Muscle of leg (tissue), 11 donors: ENCODE measurements around the gene FBN2. TPM values are rescaled to one million over a fixed set of nuclear protein-coding genes. Genes with fewer than 3 reads are reported as not detected.
A peak's percentile ranks its signal among the peaks of the same experiment; 100 is the strongest.
"Not testable (repeated sequence)": the region's sequence is repeated elsewhere in the genome, so short reads cannot be mapped to it uniquely, and the experiment has no call there.

Source experiments
- DNase-seq: peaks from one replicate; pipeline ENCODE4 v3.0.0; 2013
- H3K27ac ChIP-seq: one replicate; pipeline ENCODE4 v1.5.1; 2013; ENCODE audit warnings: mild to moderate bottlenecking, low read length, control low read depth
- H3K27me3 ChIP-seq: one replicate; pipeline ENCODE4 v1.6.1; 2013; ENCODE audit warnings: low read length; ENCODE audit not compliant: control insufficient read depth, insufficient read depth
- H3K36me3 ChIP-seq: one replicate; pipeline ENCODE4 v1.6.1; 2013; ENCODE audit warnings: low read length; ENCODE audit not compliant: control insufficient read depth, insufficient read depth
- H3K4me1 ChIP-seq: one replicate; pipeline ENCODE4 v1.6.1; 2013; ENCODE audit warnings: low read length; ENCODE audit not compliant: control insufficient read depth, insufficient read depth
- H3K4me3 ChIP-seq: one replicate; pipeline ENCODE4 v1.5.1; 2013; ENCODE audit warnings: low read length, control low read depth
- H3K9me3 ChIP-seq: replicated peaks from 2 replicates; pipeline ENCODE4 v1.6.1; 2013; ENCODE audit warnings: low read depth, low read length; ENCODE audit not compliant: control insufficient read depth
- WGBS: methylation state at CpG from one replicate; pipeline ENCODE4 v1.1.5; 2013; ENCODE audit warnings: missing lambda C conversion rate; ENCODE audit not compliant: insufficient coverage; 5-methylcytosine and 5-hydroxymethylcytosine counted together
- polyA plus RNA-seq, 8 donors: library from polyadenylated mRNA; unstranded; fragments of 120-200 nt; gene quantifications; one replicate each; pipeline versions ENCODE4 v1.2.1 to v1.2.3, GENCODE V29; 2013; ENCODE audit warnings: inconsistent platforms in 1 of 8, low replicate concordance in 1 of 8; ENCODE audit not compliant: insufficient read length in 8 of 8, insufficient read depth in 1 of 8
- total RNA-seq: library from RNA; stranded (reverse); fragments of 120-200 nt; gene quantifications from one replicate; pipeline ENCODE4 v1.2.4, GENCODE V29; 2013

Gene FBN2
- total and polyA plus RNA-seq, 9 donors = 32.8 to 148 (median 83.6) TPM

GRCh38 chr5:128469912-128470311 lies 68.1 kb downstream of the FBN2 start:
- H3K4me3 ChIP-seq = no peak overlapping the region
- no peak overlapping the region for H3K27ac ChIP-seq
- H3K27me3 ChIP-seq = no peaks in the 10 kb centered on the region
- 48% methylated on average over 2 of the region's 2 CpGs for WGBS
- DNase-seq = no peak
- no peaks in the 10 kb centered on the region for H3K36me3 ChIP-seq
- H3K9me3 ChIP-seq = no peaks in the 10 kb centered on the region
- peaks cover 2% of the 10 kb centered on the region for H3K4me1 ChIP-seq

- DNase-seq = peak; percentile 76
- H3K4me3 ChIP-seq = no peak overlapping the region
Measured at GRCh38 chr5:128466980-128467379, 71.1 kb downstream of the FBN2 start.

GRCh38 chr5:128466554-128466953 lies 71.5 kb downstream of the FBN2 start:
- no peaks in the 10 kb centered on the region for H3K27me3 ChIP-seq
- DNase-seq = peak; percentile 97
- no CpG with 5 or more reads among the region's 5 CpGs for WGBS
- H3K36me3 ChIP-seq = peaks cover 3% of the 10 kb centered on the region
- H3K4me1 ChIP-seq = peaks cover 2% of the 10 kb centered on the region
- no peak overlapping the region for H3K4me3 ChIP-seq
- no peaks in the 10 kb centered on the region for H3K9me3 ChIP-seq
- peak overlapping the region; percentile 54 for H3K27ac ChIP-seq

More at GRCh38 chr5:128466980-128467379, 71.1 kb downstream of the FBN2 start:
- Histone ChIP-seq H3K4me1 (peaks cover 2% of the 10 kb centered on the region), H3K36me3 (peaks cover 3% of the 10 kb centered on the region), H3K27me3 (no peaks in the 10 kb centered on the region), H3K27ac (peak overlapping the region; percentile 39), H3K9me3 (no peaks in the 10 kb centered on the region)
- no CpG with 5 or more reads among the region's 1 CpG for WGBS

GRCh38 chr5:128464596-128464995 lies 73.4 kb downstream of the FBN2 start:
- no peaks in the 10 kb centered on the region for H3K9me3 ChIP-seq
- H3K36me3 ChIP-seq = peaks cover 3% of the 10 kb centered on the region
- 61% methylated on average over 6 of the region's 9 CpGs for WGBS
- no peaks in the 10 kb centered on the region for H3K27me3 ChIP-seq
- peaks cover 2% of the 10 kb centered on the region for H3K4me1 ChIP-seq
- no peak overlapping the region for H3K4me3 ChIP-seq
- no peak overlapping the region for H3K27ac ChIP-seq
- peak; percentile 42 for DNase-seq

DNA sequence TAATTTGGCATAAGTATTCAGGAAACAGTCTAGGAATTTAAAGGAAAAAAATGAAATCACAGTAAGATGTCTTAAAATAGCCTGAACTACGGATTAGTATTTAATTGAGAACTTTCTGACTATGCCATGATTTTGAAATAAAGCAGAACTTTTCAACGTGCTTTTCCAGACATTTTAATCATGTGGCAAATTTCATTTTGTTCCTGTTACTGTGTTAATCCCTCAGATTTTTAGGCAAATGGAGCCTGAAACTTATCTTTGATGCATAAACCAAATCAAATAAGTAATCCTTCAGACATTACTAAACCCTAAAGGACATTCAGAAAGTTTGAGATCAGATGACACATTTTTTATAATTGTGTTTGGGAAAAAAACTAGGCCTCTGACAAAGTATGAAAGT lies 75.7 kb downstream of the FBN2 start:
- Histone ChIP-seq H3K36me3 (peaks cover 3% of the 10 kb centered on the region), H3K4me3 (no peak overlapping the region), H3K9me3 (peaks cover 5% of the 10 kb centered on the region), H3K4me1 (peaks cover 2% of the 10 kb centered on the region), H3K27ac (no peak overlapping the region), H3K27me3 (no peaks in the 10 kb centered on the region)
- DNase-seq = peak; percentile 37
- WGBS = no CpG with 5 or more reads among the region's 2 CpGs

GRCh38 chr5:128457147-128457915 lies 80.7 kb downstream of the FBN2 start:
- no CpG with 5 or more reads among the region's 3 CpGs for WGBS
- H3K36me3 ChIP-seq, H3K9me3 ChIP-seq, H3K4me3 ChIP-seq, H3K27me3 ChIP-seq: not testable (repeated sequence)
- DNase-seq = peak; percentile 71
- peaks cover 13% of the 10 kb centered on the region for H3K4me1 ChIP-seq
- H3K27ac ChIP-seq = peak overlapping the region; percentile 1

DNA sequence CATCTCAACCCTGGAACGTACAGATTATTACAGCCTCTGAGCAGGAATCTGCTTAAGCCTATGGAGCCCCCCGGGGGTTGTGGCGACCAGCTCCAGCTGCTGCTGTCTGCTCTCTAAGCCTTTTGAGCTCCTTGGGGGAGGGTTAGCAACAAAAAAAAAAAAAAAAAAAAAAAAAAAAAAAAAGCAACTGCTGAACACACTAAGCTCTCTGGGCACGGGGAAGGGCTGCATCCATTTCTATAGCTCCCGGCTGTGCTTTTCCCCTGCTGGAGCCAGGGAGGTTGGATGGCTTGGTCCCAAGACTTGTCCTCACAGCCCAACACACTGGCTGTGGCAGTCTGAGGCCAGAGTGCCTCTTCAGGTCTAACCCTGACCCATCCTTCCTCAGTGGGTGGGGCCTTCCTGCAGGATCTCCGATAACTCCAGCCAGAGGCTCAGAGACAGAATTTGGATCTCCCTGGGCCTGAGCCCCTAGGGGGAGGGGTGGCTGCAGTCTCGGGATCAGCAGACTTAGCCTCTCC lies 82.1 kb downstream of the FBN2 start:
- H3K4me1 ChIP-seq = peaks cover 13% of the 10 kb centered on the region
- peaks cover 5% of the 10 kb centered on the region for H3K9me3 ChIP-seq
- peak; percentile 60 for DNase-seq
- 40% methylated on average over 2 of the region's 7 CpGs for WGBS
- H3K27me3 ChIP-seq = no peaks in the 10 kb centered on the region
- H3K4me3 ChIP-seq = no peak overlapping the region
- H3K36me3 ChIP-seq = no peaks in the 10 kb centered on the region
- H3K27ac ChIP-seq = no peak overlapping the region

- Histone ChIP-seq H3K36me3 (no peaks in the 10 kb centered on the region), H3K9me3 (peaks cover 6% of the 10 kb centered on the region), H3K4me1 (peaks cover 13% of the 10 kb centered on the region), H3K27ac (no peak overlapping the region), H3K4me3 (no peak overlapping the region), H3K27me3 (no peaks in the 10 kb centered on the region)
- DNase-seq = no peak
- WGBS = 50% methylated on average over 2 of the region's 3 CpGs
Measured at GRCh38 chr5:128453121-128453520, 84.9 kb downstream of the FBN2 start.

DNA sequence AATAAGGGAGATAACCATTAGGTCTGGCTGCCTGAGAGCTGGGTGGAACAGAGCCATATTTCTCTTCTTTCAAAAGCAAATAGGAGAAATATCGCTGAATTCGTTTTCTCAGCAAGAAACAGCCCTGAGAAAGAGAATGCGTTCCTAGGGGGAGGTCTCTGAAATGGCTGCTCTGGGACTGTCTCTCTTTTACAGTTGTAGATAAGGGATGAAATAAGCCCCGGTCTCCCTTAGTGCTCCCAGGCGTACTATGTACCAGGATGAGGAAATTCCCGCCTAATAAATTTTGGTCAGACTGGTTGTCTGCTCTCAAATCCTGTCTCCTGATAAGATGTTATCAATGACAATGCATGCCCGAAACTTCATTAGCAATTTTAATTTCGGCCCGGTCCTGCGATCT lies 90.8 kb downstream of the FBN2 start:
- not testable (repeated sequence) for H3K27me3 ChIP-seq, H3K4me3 ChIP-seq, DNase-seq, H3K36me3 ChIP-seq, H3K27ac ChIP-seq, H3K4me1 ChIP-seq
- H3K9me3 ChIP-seq = peaks cover 10% of the 10 kb centered on the region
- WGBS = 100% methylated on average over 1 of the region's 10 CpGs

DNA sequence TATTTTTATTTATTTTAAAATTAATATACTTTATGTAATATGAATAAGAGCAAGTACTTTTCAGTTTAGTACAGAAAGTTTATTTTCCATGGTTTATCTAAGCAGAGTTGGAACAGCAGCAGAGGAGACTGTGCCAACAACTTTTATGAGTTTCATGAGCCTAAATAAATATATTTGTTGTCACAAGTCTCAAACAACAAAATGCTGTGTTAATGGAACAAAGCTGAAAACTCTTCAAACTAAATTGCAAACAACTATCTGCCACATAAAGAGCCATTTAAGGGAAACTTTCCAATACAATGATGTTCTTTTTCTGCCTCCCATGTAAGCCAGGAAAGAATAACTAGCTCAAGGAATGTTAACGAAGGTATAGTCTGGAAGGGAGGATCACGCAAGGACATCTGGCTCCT lies 96.1 kb downstream of the FBN2 start:
- DNase-seq = peak; percentile 85
- no CpG with 5 or more reads among the region's 2 CpGs for WGBS
- Histone ChIP-seq H3K9me3 (no peaks in the 10 kb centered on the region), H3K4me3 (no peak overlapping the region), H3K4me1 (no peaks in the 10 kb centered on the region), H3K36me3 (peaks cover 2% of the 10 kb centered on the region), H3K27ac (no peak overlapping the region), H3K27me3 (no peaks in the 10 kb centered on the region)
